WERI-Rb-1 (cell line): ENCODE measurements around the gene PFDN4.

Experiments
- DNase-seq: peaks from one replicate; pipeline ENCODE4 v3.0.0-alpha.2; 2020
- H3K27ac ChIP-seq: fragments of 250-450 bp; sonication (Bioruptor Pico); 2 replicates; pipeline ENCODE4 v1.5.1; 2020; ENCODE audit warnings: mild to moderate bottlenecking, moderate library complexity
- H3K27me3 ChIP-seq: fragments of 250-450 bp; sonication (Bioruptor Pico); 2 replicates; pipeline ENCODE4 v1.5.1; 2021; ENCODE audit warnings: mild to moderate bottlenecking, low read depth, moderate library complexity; ENCODE audit not compliant: insufficient read depth, severe bottlenecking
- H3K36me3 ChIP-seq: fragments of 250-450 bp; sonication (Bioruptor Pico); 2 replicates; pipeline ENCODE4 v1.5.1; 2020; ENCODE audit warnings: mild to moderate bottlenecking, moderate library complexity
- H3K4me3 ChIP-seq: 2 replicates; pipeline ENCODE4 v1.5.1; 2011; ENCODE audit warnings: low read depth, mild to moderate bottlenecking, control low read depth, low read length
- H3K9me3 ChIP-seq: fragments of 250-450 bp; sonication (Bioruptor Pico); 2 replicates; pipeline ENCODE4 v1.5.1; 2021; ENCODE audit warnings: mild to moderate bottlenecking, moderate library complexity; ENCODE audit not compliant: severe bottlenecking
- CTCF ChIP-seq: IDR thresholded peaks from 2 replicates; pipeline ENCODE4 v1.5.1; 2011; ENCODE audit warnings: low read depth, mild to moderate bottlenecking, control low read depth, inconsistent platforms, low read length

The PFDN4 gene

GRCh38 chr20:54178256-54178655, 29.6 kb upstream of the PFDN4 start:
- DNase-seq: no peak
- H3K36me3 ChIP-seq: no peaks in the 10 kb centered on the region
- no peak overlapping the region for H3K27ac ChIP-seq
- peaks cover 88% of the 10 kb centered on the region for H3K27me3 ChIP-seq
- TF ChIP-seq CTCF: no peak
- H3K4me3 ChIP-seq: no peak overlapping the region
- H3K9me3 ChIP-seq: no peaks in the 10 kb centered on the region

- Histone ChIP-seq H3K27ac (no peak overlapping the region), H3K27me3 (peaks cover 87% of the 10 kb centered on the region), H3K4me3 (no peak overlapping the region), H3K36me3 (no peaks in the 10 kb centered on the region), H3K9me3 (no peaks in the 10 kb centered on the region)
- TF ChIP-seq CTCF: no peak
- no peak for DNase-seq
Measured at GRCh38 chr20:54179946-54180345, 27.9 kb upstream of the PFDN4 start.

- peaks cover 87% of the 10 kb centered on the region for H3K27me3 ChIP-seq
- H3K9me3 ChIP-seq: no peaks in the 10 kb centered on the region
- no peak for DNase-seq
- H3K36me3 ChIP-seq: no peaks in the 10 kb centered on the region
- H3K4me3 ChIP-seq: no peak overlapping the region
- H3K27ac ChIP-seq: no peak overlapping the region
- TF ChIP-seq CTCF: no peak
Measured at GRCh38 chr20:54180931-54181330, 27.0 kb upstream of the PFDN4 start.

- no peak for DNase-seq
- Histone ChIP-seq H3K4me3 (no peak overlapping the region), H3K36me3 (no peaks in the 10 kb centered on the region), H3K9me3 (no peaks in the 10 kb centered on the region), H3K27me3 (peaks cover 95% of the 10 kb centered on the region), H3K27ac (no peak overlapping the region)
- TF ChIP-seq CTCF: no peak
Measured at GRCh38 chr20:54184071-54184470, 23.8 kb upstream of the PFDN4 start.

GRCh38 chr20:54184904-54185626, 22.8 kb upstream of the PFDN4 start:
- Histone ChIP-seq H3K9me3 (no peaks in the 10 kb centered on the region), H3K36me3 (no peaks in the 10 kb centered on the region), H3K27ac (no peak overlapping the region), H3K4me3 (no peak overlapping the region), H3K27me3 (peaks cover 92% of the 10 kb centered on the region)
- no peak for TF ChIP-seq CTCF
- no peak for DNase-seq

GRCh38 chr20:54188132-54188849, 19.6 kb upstream of the PFDN4 start:
- no peak overlapping the region for H3K4me3 ChIP-seq
- no peak for TF ChIP-seq CTCF
- H3K27me3 ChIP-seq: peaks cover 88% of the 10 kb centered on the region
- H3K9me3 ChIP-seq: no peaks in the 10 kb centered on the region
- H3K27ac ChIP-seq: no peak overlapping the region
- no peak for DNase-seq
- no peaks in the 10 kb centered on the region for H3K36me3 ChIP-seq
